Peyer's patch (tissue), 4 donors: ENCODE results near the gene PNPLA3. TPM values are rescaled to one million over a fixed set of nuclear protein-coding genes. Genes with fewer than 3 reads are reported as not detected.

ENCODE experiments used
- DNase-seq, 3 donors: peaks; one replicate each; pipeline ENCODE4 v3.0.0-alpha.2; 2017 to 2019
- H3K27ac ChIP-seq, 4 donors: fragments of 200-600 bp; sonication (generic); one replicate each; pipeline ENCODE4 v1.5.1; 2016 to 2019
- H3K27me3 ChIP-seq, 2 donors: fragments of 200-600 bp; sonication (generic); one replicate each; pipeline ENCODE4 v1.5.1; 2019
- H3K36me3 ChIP-seq, 3 donors: fragments of 200-600 bp; sonication (generic); one replicate each; pipeline ENCODE4 v1.5.1; 2016 to 2019
- H3K4me1 ChIP-seq, 4 donors: fragments of 200-600 bp; sonication (generic); one replicate each; pipeline ENCODE4 v1.5.1; 2016 to 2019
- H3K4me3 ChIP-seq, 4 donors: fragments of 200-600 bp; sonication (generic); 1 replicate in 3 of 4; 2 replicates in 1 of 4; pipeline ENCODE4 v1.5.1; 2016 to 2019; ENCODE audit warnings: mild to moderate bottlenecking in 1 of 4
- H3K9me3 ChIP-seq, 4 donors: fragments of 200-600 bp; sonication (generic); one replicate each; pipeline ENCODE4 v1.5.1; 2016 to 2019; ENCODE audit warnings: mild to moderate bottlenecking in 1 of 4
- CTCF ChIP-seq, 6 experiments: fragments of 450-650 bp in 4 of 6; fragments of 200-600 bp in 2 of 6; sonication (generic) in 1 of 6; IDR thresholded peaks; one replicate each; pipeline ENCODE4 v1.5.1; 2017 to 2019; ENCODE audit warnings: antibody characterized with exemption in 6 of 6, mild to moderate bottlenecking in 3 of 6, moderate library complexity in 1 of 6
- POLR2A ChIP-seq, 2 donors: fragments of 450-650 bp; IDR thresholded peaks; one replicate each; pipeline ENCODE4 v1.5.1; 2017; ENCODE audit warnings: antibody characterized with exemption in 2 of 2, mild to moderate bottlenecking in 2 of 2, moderate library complexity in 2 of 2
- total RNA-seq, 4 donors: library from RNA; depleted of rRNA; stranded (reverse); fragments of >200 nt; gene quantifications; one replicate each; pipeline ENCODE4 v1.1.0, GENCODE V29; 2016

Gene PNPLA3
- total RNA-seq, 4 donors from 2014 or later = 0.80 to 6.6 (median 2.5) TPM

DNA sequence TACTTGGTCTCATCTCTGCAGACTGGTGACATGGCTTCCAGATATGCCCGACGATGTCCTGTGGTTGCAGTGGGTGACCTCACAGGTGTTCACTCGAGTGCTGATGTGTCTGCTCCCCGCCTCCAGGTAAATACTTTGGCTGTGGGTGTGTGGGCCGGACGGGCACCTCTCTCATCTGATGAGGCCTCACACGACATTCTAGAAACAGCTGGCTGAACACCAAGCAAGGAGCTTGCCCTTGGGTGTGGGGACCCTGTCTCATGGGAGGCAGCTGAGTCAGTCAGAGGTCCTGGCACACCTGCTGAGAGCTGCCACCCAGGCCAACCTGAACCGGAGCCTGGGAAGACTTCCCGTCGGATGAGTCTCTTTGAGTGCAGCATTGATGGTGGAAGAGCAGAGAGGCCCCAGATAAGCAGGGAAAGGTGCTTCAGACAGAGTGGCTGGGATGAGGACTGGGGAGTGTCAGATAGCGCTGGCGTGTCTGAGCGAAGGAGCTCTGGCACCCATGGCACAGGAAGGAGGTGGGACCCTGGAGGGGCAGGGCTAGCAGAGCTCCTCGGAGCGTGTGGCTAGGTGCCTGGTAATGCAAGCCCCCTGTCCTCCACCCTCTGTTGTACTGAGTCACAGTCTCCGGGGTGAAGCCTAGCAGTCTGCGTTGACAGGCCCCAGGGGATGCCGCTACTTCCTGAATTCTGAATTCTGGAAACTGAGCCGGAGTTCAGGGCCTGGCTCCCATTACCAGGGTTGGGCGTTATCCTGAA lies 21.2 kb downstream of the PNPLA3 start:
- Histone ChIP-seq H3K27ac (no peak overlapping the region), H3K36me3 (no peaks in the 10 kb centered on the region), H3K9me3 (no peaks in the 10 kb centered on the region), H3K27me3 (no peaks in the 10 kb centered on the region), H3K4me3 (no peak overlapping the region), H3K4me1 (no peaks in the 10 kb centered on the region)
- no peak for TF ChIP-seq CTCF (IDR thresholded peaks at IDR 0.05)
- no peak for TF ChIP-seq POLR2A (IDR thresholded peaks at IDR 0.05)
- DNase-seq = no peak

DNA sequence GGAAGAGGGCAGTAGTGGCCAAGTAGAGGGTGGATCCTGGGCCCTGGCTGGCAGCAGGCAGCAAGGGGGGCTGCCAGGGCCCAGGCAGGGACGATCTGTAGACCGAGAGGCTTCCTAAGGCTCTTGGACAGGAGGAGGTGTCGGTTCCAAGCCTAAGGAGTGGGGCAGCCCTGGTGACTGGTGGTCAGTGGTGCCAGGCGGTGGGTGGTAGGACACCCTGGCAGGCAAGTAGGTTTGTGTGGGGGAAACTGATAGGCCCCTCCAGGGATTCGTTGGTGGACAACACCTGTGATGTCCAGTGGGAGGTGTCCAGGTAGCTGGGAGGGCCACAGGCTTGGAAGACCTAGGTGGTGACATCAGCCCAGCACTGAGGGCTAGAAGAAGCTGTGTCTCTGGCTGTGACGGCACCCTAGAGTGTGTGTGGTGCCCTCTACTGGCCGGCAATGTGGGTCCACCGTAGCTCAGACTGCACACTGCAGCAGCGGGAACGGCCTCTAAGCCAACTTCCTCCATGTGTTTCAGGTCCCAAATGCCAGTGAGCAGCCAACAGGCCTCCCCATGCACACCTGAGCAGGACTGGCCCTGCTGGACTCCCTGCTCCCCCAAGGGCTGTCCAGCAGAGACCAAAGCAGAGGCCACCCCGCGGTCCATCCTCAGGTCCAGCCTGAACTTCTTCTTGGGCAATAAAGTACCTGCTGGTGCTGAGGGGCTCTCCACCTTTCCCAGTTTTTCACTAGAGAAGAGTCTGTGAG lies 22.2 kb downstream of the PNPLA3 start:
- H3K9me3 ChIP-seq = no peaks in the 10 kb centered on the region
- TF ChIP-seq POLR2A (IDR thresholded peaks at IDR 0.05) (no peak), CTCF (IDR thresholded peaks at IDR 0.05) (peak in 4 of 6 experiments; percentile 56 to 62 (median 58))

GRCh38 chr22:43946384-43946667 lies 22.7 kb downstream of the PNPLA3 start:
- no peak overlapping the region for H3K4me3 ChIP-seq
- no peaks in the 10 kb centered on the region for H3K36me3 ChIP-seq
- H3K4me1 ChIP-seq = no peaks in the 10 kb centered on the region
- no peak overlapping the region for H3K27ac ChIP-seq
- TF ChIP-seq POLR2A (IDR thresholded peaks at IDR 0.05) (no peak), CTCF (IDR thresholded peaks at IDR 0.05) (no peak)
- H3K27me3 ChIP-seq = no peaks in the 10 kb centered on the region
- DNase-seq = no peak
- no peaks in the 10 kb centered on the region for H3K9me3 ChIP-seq

More for the DNA sequence above, 22.2 kb downstream of the PNPLA3 start:
- H3K4me3 ChIP-seq = no peak overlapping the region
- no peaks in the 10 kb centered on the region for H3K36me3 ChIP-seq
- H3K27ac ChIP-seq = no peak overlapping the region
- no peaks in the 10 kb centered on the region for H3K27me3 ChIP-seq
- H3K4me1 ChIP-seq = no peaks in the 10 kb centered on the region
- peak; percentile 55 to 84 (median 78) for DNase-seq

DNA sequence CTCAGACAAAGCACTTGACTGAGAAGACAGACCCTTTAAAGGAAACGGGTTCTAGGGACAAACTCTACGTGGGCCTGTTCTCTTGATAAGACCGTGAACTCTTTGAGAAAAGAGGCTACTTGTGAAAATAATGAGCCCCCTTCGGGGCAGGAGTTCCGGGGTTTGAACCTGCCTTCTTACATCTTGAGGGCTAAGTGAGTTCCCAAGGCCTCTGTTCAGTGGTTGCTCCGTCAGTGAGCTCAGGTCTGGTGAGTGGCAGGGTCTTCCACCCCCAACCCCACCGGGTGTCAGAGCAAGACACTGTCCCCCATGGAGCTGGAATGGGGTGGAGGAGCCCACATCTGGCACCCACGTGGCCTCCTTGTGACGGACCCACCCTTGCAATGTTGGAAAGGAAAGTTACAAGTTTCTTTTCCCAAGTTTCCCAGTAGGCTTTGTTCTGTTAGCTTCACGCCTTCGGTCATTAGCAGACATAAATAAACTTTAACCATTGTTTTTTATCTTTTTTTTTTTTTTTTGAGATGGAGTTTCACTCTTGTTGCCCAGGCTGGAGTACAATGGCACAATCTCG lies 25.3 kb downstream of the PNPLA3 start:
- H3K4me3 ChIP-seq = no peak overlapping the region
- H3K9me3 ChIP-seq = no peaks in the 10 kb centered on the region
- H3K27me3 ChIP-seq = no peaks in the 10 kb centered on the region
- no peaks in the 10 kb centered on the region for H3K36me3 ChIP-seq
- DNase-seq = no peak
- H3K27ac ChIP-seq = no peak overlapping the region
- H3K4me1 ChIP-seq = no peaks in the 10 kb centered on the region
- TF ChIP-seq CTCF (IDR thresholded peaks at IDR 0.05) (no peak), POLR2A (IDR thresholded peaks at IDR 0.05) (no peak)

- TF ChIP-seq CTCF (IDR thresholded peaks at IDR 0.05) (no peak), POLR2A (IDR thresholded peaks at IDR 0.05) (no peak)
- Histone ChIP-seq H3K27ac (no peak overlapping the region), H3K4me1 (peaks cover 0 to 4% (median 1%) of the 10 kb centered on the region in 4 donors), H3K4me3 (no peak overlapping the region), H3K9me3 (no peaks in the 10 kb centered on the region), H3K27me3 (no peaks in the 10 kb centered on the region), H3K36me3 (no peaks in the 10 kb centered on the region)
- no peak for DNase-seq
Observed at GRCh38 chr22:43951391-43951790, 27.8 kb downstream of the PNPLA3 start.
